OCI-LY1 (cell line): ENCODE results near the gene KDM6B.
A peak's percentile ranks its signal among the peaks of the same experiment; 100 is the strongest.

Source experiments
- H2AFZ ChIP-seq: fragments of 200-600 bp; sonication (generic), shearing (Covaris generic); 2 replicates; pipeline ENCODE4 v1.6.0; 2014; ENCODE audit warnings: antibody characterized with exemption, mild to moderate bottlenecking, low read length
- H3F3A ChIP-seq: fragments of 200-600 bp; sonication (generic), shearing (Covaris generic); 2 replicates; pipeline ENCODE4 v1.6.0; 2014; ENCODE audit warnings: mild to moderate bottlenecking, antibody characterized with exemption, low read length, moderate library complexity; ENCODE audit not compliant: insufficient read depth
- H3K27ac ChIP-seq: fragments of 200-600 bp; sonication (generic); 2 replicates; pipeline ENCODE4 v1.5.1; 2014; ENCODE audit warnings: low read length, mixed run types, mild to moderate bottlenecking, low read depth; ENCODE audit not compliant: poor library complexity, severe bottlenecking
- H3K27me3 ChIP-seq: fragments of 200-600 bp; sonication (generic); 2 replicates; pipeline ENCODE4 v1.6.0; 2014; ENCODE audit warnings: antibody characterized with exemption, mild to moderate bottlenecking, low read length, moderate library complexity; ENCODE audit not compliant: insufficient read depth
- H3K36me3 ChIP-seq: fragments of 200-600 bp; sonication (generic); 2 replicates; pipeline ENCODE4 v1.6.1; 2014; ENCODE audit warnings: mild to moderate bottlenecking, antibody characterized with exemption, low read length, moderate library complexity, mixed read lengths; ENCODE audit not compliant: insufficient read depth
- H3K4me1 ChIP-seq: fragments of 200-600 bp; sonication (generic); 2 replicates; pipeline ENCODE4 v1.5.1; 2014; ENCODE audit warnings: mild to moderate bottlenecking, low read length, moderate library complexity; ENCODE audit not compliant: insufficient read depth, severe bottlenecking
- H3K4me2 ChIP-seq: fragments of 200-600 bp; sonication (generic), shearing (Covaris generic); 2 replicates; pipeline ENCODE4 v1.6.1; 2014; ENCODE audit warnings: low read length
- H3K4me3 ChIP-seq: fragments of 200-600 bp; sonication (generic); 2 replicates; pipeline ENCODE4 v1.5.1; 2014; ENCODE audit warnings: low read length, low read depth, mild to moderate bottlenecking, mixed read lengths; ENCODE audit not compliant: poor library complexity, severe bottlenecking
- H3K79me2 ChIP-seq: fragments of 200-600 bp; shearing (Covaris generic); 2 replicates; pipeline ENCODE4 v1.6.1; 2016; ENCODE audit warnings: mixed run types, low read length, mixed read lengths; ENCODE audit not compliant: insufficient read depth
- H3K9ac ChIP-seq: fragments of 200-600 bp; sonication (generic), shearing (Covaris generic); 2 replicates; pipeline ENCODE4 v1.6.1; 2014; ENCODE audit warnings: mild to moderate bottlenecking, low read length, mixed read lengths
- H3K9me2 ChIP-seq: fragments of 200-600 bp; sonication (generic), shearing (Covaris generic); 2 replicates; pipeline ENCODE4 v1.6.1; 2014; ENCODE audit warnings: low read depth, mild to moderate bottlenecking, low read length, mixed read lengths
- H3K9me3 ChIP-seq: fragments of 200-600 bp; shearing (Covaris generic); 2 replicates; pipeline ENCODE4 v1.6.1; 2014; ENCODE audit warnings: low read length, mixed read lengths
- H4K20me1 ChIP-seq: fragments of 200-600 bp; sonication (generic), shearing (Covaris generic); 2 replicates; pipeline ENCODE4 v1.6.0; 2016; ENCODE audit warnings: mild to moderate bottlenecking, low read length; ENCODE audit not compliant: insufficient read depth
- EZH2 ChIP-seq: fragments of 200-600 bp; sonication (generic), shearing (Covaris generic); IDR thresholded peaks from 2 replicates; pipeline ENCODE4 v1.8.0; 2017; ENCODE audit warnings: borderline replicate concordance, mixed run types, mild to moderate bottlenecking, antibody characterized with exemption, low read length, moderate library complexity, mixed read lengths
- TF ChIP-seq, protein P1 (sequence below): fragments of 200-600 bp; sonication (generic), shearing (Covaris generic); IDR thresholded peaks from 2 replicates; pipeline ENCODE4 v1.5.1; 2017; ENCODE audit warnings: mild to moderate bottlenecking, antibody characterized with exemption, low read length, moderate library complexity, mixed read lengths

The KDM6B gene

DNA sequence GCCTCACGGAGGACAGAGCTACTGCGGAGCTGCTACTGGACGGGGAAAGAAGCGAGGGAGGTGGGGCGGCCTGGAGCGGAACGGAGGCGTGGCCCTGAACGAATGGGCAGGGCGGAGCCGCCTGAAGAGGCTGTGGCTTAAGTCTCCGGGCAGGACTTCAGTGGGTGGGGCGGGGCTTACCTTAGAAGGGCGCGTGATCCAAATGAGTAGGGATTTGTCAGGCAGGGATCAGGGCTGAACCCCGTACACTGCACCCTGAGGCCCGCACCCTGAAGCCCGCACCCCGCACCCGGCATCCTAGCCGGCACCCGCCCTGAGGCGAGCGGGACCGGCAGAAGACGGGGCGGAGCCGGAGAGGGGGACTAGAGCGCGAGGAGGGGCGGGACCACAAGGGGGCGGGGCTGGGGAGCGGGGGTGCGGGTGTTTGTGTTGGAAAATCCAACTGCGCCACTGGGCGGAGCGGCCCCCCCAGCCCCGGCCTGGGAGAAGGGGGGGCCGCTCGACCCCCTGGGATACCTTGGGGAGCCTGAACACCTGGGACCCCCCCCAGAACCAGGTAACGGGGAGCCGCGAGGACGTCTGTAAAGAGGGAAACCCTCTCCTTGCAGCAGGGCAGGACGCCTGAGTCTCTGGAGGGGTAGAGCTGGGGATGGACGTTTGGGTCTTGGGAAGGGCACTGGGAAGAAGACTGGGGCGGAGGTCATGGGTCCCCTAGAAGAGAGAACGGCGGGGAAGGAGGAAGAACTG is at the start of gene KDM6B:
Gene KDM6B, plus strand, starts transcription at position 423 of the 747 bp plus-strand sequence. CDS start 11,338 bp downstream, outside the sequence.
- Histone ChIP-seq H3K27me3 (no peaks in the 10 kb centered on the region), H3K9me2 (no peaks in the 10 kb centered on the region), H3F3A (peaks cover 5% of the 10 kb centered on the region; the same call in 1 of the 2 replicates), H3K9ac (peak within 1 kb of the TSS; percentile 72), H2AFZ (no peak within 1 kb of the TSS), H3K4me3 (peak within 1 kb of the TSS; percentile 68), H3K4me1 (peaks cover 30% of the 10 kb centered on the region), H3K36me3 (no peaks in the 10 kb centered on the region), H3K79me2 (no peaks in the 10 kb centered on the region), H3K27ac (peak within 1 kb of the TSS; percentile 95), H3K9me3 (no peaks in the 10 kb centered on the region), H3K4me2 (peak within 1 kb of the TSS; percentile 79), H4K20me1 (no peaks in the 10 kb centered on the region)
- TF ChIP-seq, protein P1, sequence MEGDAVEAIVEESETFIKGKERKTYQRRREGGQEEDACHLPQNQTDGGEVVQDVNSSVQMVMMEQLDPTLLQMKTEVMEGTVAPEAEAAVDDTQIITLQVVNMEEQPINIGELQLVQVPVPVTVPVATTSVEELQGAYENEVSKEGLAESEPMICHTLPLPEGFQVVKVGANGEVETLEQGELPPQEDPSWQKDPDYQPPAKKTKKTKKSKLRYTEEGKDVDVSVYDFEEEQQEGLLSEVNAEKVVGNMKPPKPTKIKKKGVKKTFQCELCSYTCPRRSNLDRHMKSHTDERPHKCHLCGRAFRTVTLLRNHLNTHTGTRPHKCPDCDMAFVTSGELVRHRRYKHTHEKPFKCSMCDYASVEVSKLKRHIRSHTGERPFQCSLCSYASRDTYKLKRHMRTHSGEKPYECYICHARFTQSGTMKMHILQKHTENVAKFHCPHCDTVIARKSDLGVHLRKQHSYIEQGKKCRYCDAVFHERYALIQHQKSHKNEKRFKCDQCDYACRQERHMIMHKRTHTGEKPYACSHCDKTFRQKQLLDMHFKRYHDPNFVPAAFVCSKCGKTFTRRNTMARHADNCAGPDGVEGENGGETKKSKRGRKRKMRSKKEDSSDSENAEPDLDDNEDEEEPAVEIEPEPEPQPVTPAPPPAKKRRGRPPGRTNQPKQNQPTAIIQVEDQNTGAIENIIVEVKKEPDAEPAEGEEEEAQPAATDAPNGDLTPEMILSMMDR = no peak
- no peak for TF ChIP-seq EZH2

- Histone ChIP-seq H3K9me3 (no peaks in the 10 kb centered on the region), H3K27me3 (no peaks in the 10 kb centered on the region), H3K79me2 (no peaks in the 10 kb centered on the region), H3K9me2 (no peaks in the 10 kb centered on the region), H2AFZ (no peak overlapping the region), H3K36me3 (no peaks in the 10 kb centered on the region), H3K9ac (no peak overlapping the region), H3K4me3 (no peak overlapping the region), H3K4me2 (no peak overlapping the region), H3F3A (no peaks in the 10 kb centered on the region), H4K20me1 (no peaks in the 10 kb centered on the region), H3K4me1 (no peaks in the 10 kb centered on the region), H3K27ac (no peak overlapping the region)
- no peak for TF ChIP-seq EZH2
- TF ChIP-seq, protein P1 = no peak
Observed at GRCh38 chr17:7786866-7787265, 47.2 kb upstream of the KDM6B start.

DNA sequence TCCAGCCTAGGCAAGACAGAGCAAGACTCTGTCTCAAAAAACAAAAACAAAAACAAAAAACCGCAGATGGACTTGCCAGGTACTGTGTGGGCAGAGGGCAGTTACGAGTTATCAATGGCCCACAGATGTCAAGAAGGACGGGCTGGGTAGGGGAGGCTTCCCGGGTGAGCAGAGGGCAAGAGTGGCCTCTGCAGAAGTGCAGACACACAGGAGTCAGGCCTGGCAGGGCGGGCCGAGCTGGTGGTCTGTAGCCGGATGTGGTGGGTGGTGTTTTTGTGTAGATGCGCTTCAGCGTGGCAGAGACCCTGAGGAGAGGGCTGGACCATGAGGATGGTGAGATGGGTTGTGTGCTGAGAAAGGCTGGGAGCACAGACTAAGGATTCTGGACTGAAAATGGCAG is 44.9 kb upstream of the KDM6B start:
- Histone ChIP-seq H3K36me3 (no peaks in the 10 kb centered on the region), H3K27me3 (no peaks in the 10 kb centered on the region), H3K9me2 (no peaks in the 10 kb centered on the region), H3K9ac (no peak overlapping the region), H2AFZ (no peak overlapping the region), H3K9me3 (no peaks in the 10 kb centered on the region), H4K20me1 (no peaks in the 10 kb centered on the region), H3K27ac (no peak overlapping the region), H3K4me1 (no peaks in the 10 kb centered on the region), H3F3A (no peaks in the 10 kb centered on the region), H3K4me2 (no peak overlapping the region), H3K79me2 (no peaks in the 10 kb centered on the region), H3K4me3 (no peak overlapping the region)
- TF ChIP-seq, protein P1 = no peak
- no peak for TF ChIP-seq EZH2
